HepG2 (cell line): ENCODE measurements around the gene IGFN1. TPM values are rescaled to one million over a fixed set of nuclear protein-coding genes. Genes with fewer than 3 reads are reported as not detected.
A peak's percentile ranks its signal among the peaks of the same experiment; 100 is the strongest.

Source experiments
- ATAC-seq: fragments of 200-7000 bp; cut with Tn5 transposase; 3 replicates; pipeline ENCODE4 v1.9.1; 2020; ENCODE audit warnings: mild to moderate bottlenecking, moderate library complexity
- BruUV-seq: library from RNA; stranded (reverse); fragments of 400-500 nt; replicated peaks from 2 replicates; lab custom pipeline; 2021; lab: Mats Ljungman, UMichigan
- CTCF ChIA-PET: fragments of 300-600 bp; formaldehyde crosslinking; extraction: SDS; loops from one replicate; lab custom pipeline; 2021; ENCODE audit warnings: low total read pairs, inconsistent platforms, low intra/inter-chr PET ratio; lab: Yijun Ruan, JAX
- POLR2A ChIA-PET: fragments of 350-600 bp; sonication (Branson Sonifier 250); formaldehyde crosslinking; loops from one replicate; lab custom pipeline; 2020; ENCODE audit warnings: antibody characterized with exemption, inconsistent platforms; lab: Yijun Ruan, JAX
- DNase-seq: peaks from one replicate; pipeline ENCODE4 v3.0.0-alpha.2; 2015; ENCODE audit warnings: low spot score
- FAIRE-seq: peaks from 3 replicates; lab custom pipeline; 2011; peaks lifted over from hg19 to GRCh38; lab: Jason Lieb, UNC
- H2AFZ ChIP-seq: one replicate; pipeline ENCODE4 v1.6.1; 2011; ENCODE audit warnings: low read length, inconsistent platforms
- H3K27ac ChIP-seq: fragments of 300-600 bp; 3 replicates; pipeline ENCODE4 v1.8.0; 2011; ENCODE audit warnings: mixed run types, mild to moderate bottlenecking, mixed read lengths, low read length, inconsistent platforms; ENCODE audit not compliant: insufficient read depth; ENCODE audit errors: extremely low read length
- H3K27me3 ChIP-seq, 2 experiments: fragments of 200-600 bp in 1 of 2; 2 replicates in 1 of 2; 3 replicates in 1 of 2; pipeline versions ENCODE4 v1.6.0 to v1.8.0; 2011; ENCODE audit warnings: low read length in 2 of 2, mild to moderate bottlenecking in 2 of 2, moderate library complexity in 2 of 2, inconsistent platforms in 1 of 2; ENCODE audit not compliant: insufficient read depth in 2 of 2, control insufficient read depth in 1 of 2
- H3K36me3 ChIP-seq, 2 experiments: fragments of 200-600 bp in 1 of 2; replicated peaks in 1 of 2; 2 replicates in 1 of 2; 3 replicates in 1 of 2; pipeline versions ENCODE4 v1.5.1 to v1.8.0; 2011; ENCODE audit warnings: low read length in 2 of 2, inconsistent platforms in 1 of 2; ENCODE audit not compliant: insufficient read depth in 2 of 2, control insufficient read depth in 1 of 2
- H3K4me1 ChIP-seq: 2 replicates; pipeline ENCODE4 v1.5.1; 2012; ENCODE audit warnings: low read length, inconsistent platforms; ENCODE audit not compliant: insufficient read depth
- H3K4me2 ChIP-seq: 2 replicates; pipeline ENCODE4 v1.6.0; 2011; ENCODE audit warnings: low read depth, low read length, inconsistent platforms
- H3K4me3 ChIP-seq, 3 experiments: fragments of 200-600 bp in 1 of 3; sonication (generic), shearing (Covaris generic) in 1 of 3; replicated peaks in 1 of 3; 2 replicates each; pipeline ENCODE4 v1.5.1; 2011 to 2016; ENCODE audit warnings: low read length in 3 of 3, inconsistent platforms in 2 of 3, low read depth in 2 of 3, mild to moderate bottlenecking in 2 of 3, control low read depth in 1 of 3, mixed read lengths in 1 of 3; ENCODE audit not compliant: insufficient read depth in 1 of 3
- H3K79me2 ChIP-seq: one replicate; pipeline ENCODE4 v1.6.1; 2011; ENCODE audit warnings: low read length, inconsistent platforms; ENCODE audit not compliant: insufficient read depth
- H3K9ac ChIP-seq: 2 replicates; pipeline ENCODE4 v1.6.0; 2011; ENCODE audit warnings: mild to moderate bottlenecking, low read depth, low read length, inconsistent platforms; ENCODE audit not compliant: insufficient read depth
- H3K9me3 ChIP-seq: 2 replicates; pipeline ENCODE4 v1.5.1; 2012; ENCODE audit warnings: mild to moderate bottlenecking, low read length
- H4K20me1 ChIP-seq: 2 replicates; pipeline ENCODE4 v1.6.0; 2011; ENCODE audit warnings: inconsistent platforms, mild to moderate bottlenecking, low read length, moderate library complexity; ENCODE audit not compliant: insufficient read depth
- CEBPG ChIP-seq: IDR thresholded peaks from 2 replicates; pipeline ENCODE4 v1.6.1; 2016
- FOSL2 ChIP-seq: sonication (generic); formaldehyde crosslinking; IDR thresholded peaks from 2 replicates; pipeline ENCODE4 v1.4.0; 2020; ENCODE audit warnings: missing genetic modification reagents
- HNRNPH1 ChIP-seq: fragments of 200-400 bp; formaldehyde crosslinking; optimal IDR thresholded peaks from 2 replicates; pipeline ENCODE3; 2017; ENCODE audit warnings: mild to moderate bottlenecking, low read depth, low read length
- LCORL ChIP-seq, 2 experiments: fragments of 450-650 bp in 1 of 2; sonication (generic) in 1 of 2; formaldehyde crosslinking in 1 of 2; IDR thresholded peaks; 2 replicates each; pipeline versions ENCODE4 v1.5.0 to v1.6.1; 2017 to 2020; ENCODE audit warnings: antibody characterized with exemption in 1 of 2, missing genetic modification reagents in 1 of 2
- RARA ChIP-seq: IDR thresholded peaks from 2 replicates; pipeline ENCODE4 v1.6.1; 2016; ENCODE audit warnings: missing genetic modification reagents, missing compliant biosample characterization
- ZNF17 ChIP-seq: sonication (generic); formaldehyde crosslinking; IDR thresholded peaks from 2 replicates; pipeline ENCODE4 v1.5.0; 2020; ENCODE audit warnings: mild to moderate bottlenecking, missing genetic modification reagents
- ZNF431 ChIP-seq: sonication (generic); formaldehyde crosslinking; IDR thresholded peaks from 2 replicates; pipeline ENCODE4 v1.9.0; 2022; ENCODE audit warnings: missing genetic modification reagents, low read depth, mild to moderate bottlenecking, borderline replicate concordance
- WGBS: methylation state at CpG from one replicate; pipeline ENCODE4 v1.1.6; 2017; ENCODE audit warnings: low lambda C conversion rate; 5-methylcytosine and 5-hydroxymethylcytosine counted together
- in situ Hi-C: cut with HindIII; loops from 2 replicates; pipeline ENCODE4 v1.10.0; 2017; ENCODE audit warnings: low pct_unique_long_range_greater_than_20kb; ENCODE audit not compliant: extremely low pct_ligation_motif_present
- intact Hi-C: fragments of 100-400 bp; cut with micrococcal nuclease; formaldehyde crosslinking; loops from one replicate; pipeline ENCODE4 v1.10.0; 2022; ENCODE audit not compliant: unreplicated experiment
- polyA plus RNA-seq, 8 experiments: library from polyadenylated mRNA; depleted of rRNA in 3 of 8; stranded (reverse) in 7 of 8; unstranded in 1 of 8; fragments of >200 nt; fragmentation: Illumina TruSeq in 4 of 8; extraction: Trizol in 4 of 8; gene quantifications; 2 replicates each; pipeline versions ENCODE4 v1.2.1 to v1.2.3, GENCODE V29; 2011 to 2016; ENCODE audit warnings: low read depth in 4 of 8, missing spikeins in 1 of 8, mixed read lengths in 1 of 8; ENCODE audit not compliant: insufficient read depth in 1 of 8
- total RNA-seq, 5 experiments: library from RNA; depleted of rRNA; stranded (reverse); fragments of >200 nt; fragmentation: Illumina TruSeq; extraction: Trizol; gene quantifications; 2 replicates each; pipeline ENCODE4 v1.2.3, GENCODE V29; 2016; ENCODE audit warnings: low read depth in 1 of 5

The IGFN1 gene
- total and polyA plus RNA-seq, 2 of the 13 experiments (the other 11 are each of a cell fraction or from before 2014, with no cell fraction given): 0.04 to 0.05 TPM

- no peak for TF ChIP-seq LCORL (IDR thresholded peaks at IDR 0.05)
- no peak for TF ChIP-seq LCORL (CRISPR knock-in tag; IDR thresholded peaks at IDR 0.05)
- no peak for TF ChIP-seq HNRNPH1
Measured at GRCh38 chr1:201172326-201172725, 18.3 kb upstream of the IGFN1 start (continued).

GRCh38 chr1:201172999-201173610 lies 17.5 kb upstream of the IGFN1 start:
- Histone ChIP-seq H2AFZ (no peak overlapping the region), H3K27ac (no peak overlapping the region), H4K20me1 (no peaks in the 10 kb centered on the region), H3K36me3 (no peaks in the 10 kb centered on the region), H3K9me3 (no peaks in the 10 kb centered on the region), H3K4me2 (peak overlapping the region; percentile 5; the same call in 1 of the 2 replicates), H3K27me3 (no peaks in the 10 kb centered on the region; a peak in 1 of 5 replicates), H3K79me2 (no peaks in the 10 kb centered on the region), H3K9ac (no peak overlapping the region), H3K4me3 (no peak overlapping the region), H3K4me1 (peaks cover 80% of the 10 kb centered on the region)
- FAIRE-seq (no peak), ATAC-seq (no peak), DNase-seq (no peak)
- ChIA-PET POLR2A (interaction anchor here (5.0 kb wide), 1 partner anchor 18 kb away, joined by 30 read pairs; the partner anchor contains the start of gene TMEM9), CTCF (no interaction called here)
- no TSS peak for BruUV-seq
- in situ Hi-C loops (no loop called here), intact Hi-C loops (no loop called here)
- TF ChIP-seq ZNF17 (CRISPR knock-in tag): no peak
- TF ChIP-seq CEBPG (CRISPR knock-in tag): peak; percentile 19; the same call in 1 of the 2 replicates
- TF ChIP-seq RARA (CRISPR knock-in tag): peak; percentile 59; the same call in 1 of the 2 replicates
- no peak for TF ChIP-seq ZNF431 (CRISPR knock-in tag)
- 0 out of 2 replicates have a peak, but pooled peaks have one; percentile 10 for TF ChIP-seq FOSL2 (CRISPR knock-in tag)
- WGBS: 42% methylated on average over 4 of the region's 4 CpGs
